ENCODE measurements around the gene OR5K4. TPM values are rescaled to one million over a fixed set of nuclear protein-coding genes. Genes with fewer than 3 reads are reported as not detected.

Gene OR5K4, protein sequence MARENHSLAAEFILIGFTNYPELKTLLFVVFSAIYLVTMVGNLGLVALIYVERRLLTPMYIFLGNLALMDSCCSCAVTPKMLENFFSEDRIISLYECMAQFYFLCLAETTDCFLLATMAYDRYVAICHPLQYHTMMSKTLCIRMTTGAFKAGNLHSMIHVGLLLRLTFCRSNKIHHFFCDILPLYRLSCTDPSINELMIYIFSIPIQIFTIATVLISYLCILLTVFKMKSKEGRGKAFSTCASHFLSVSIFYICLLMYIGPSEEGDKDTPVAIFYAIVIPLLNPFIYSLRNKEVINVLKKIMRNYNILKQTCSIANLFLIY
- total RNA-seq (not detected in 2 replicates), polyA plus RNA-seq (not detected in 2 replicates), polyA minus RNA-seq (not detected in 2 replicates), Bru-seq, nascent RNA (not detected), BruChase-seq, experiment 1, labeled RNA remaining after a 6-hour chase (not detected), BruChase-seq, experiment 2, labeled RNA remaining after a 2-hour chase (not detected)
- not detected in 2 replicates for polyA plus RNA-seq (2011; cell fraction: cytosol; rRNA removed)
- polyA plus RNA-seq (2011; cell fraction: nucleus; rRNA removed) = not detected in 2 replicates
- not detected in 2 replicates for polyA plus RNA-seq (2012)
- not detected for polyA minus RNA-seq (2011; cell fraction: cytosol; rRNA and poly(A)+ RNA removed)
- not detected in 2 replicates for polyA minus RNA-seq (2011; cell fraction: nucleus; rRNA and poly(A)+ RNA removed)
- long read RNA-seq = 0 reads

DNA sequence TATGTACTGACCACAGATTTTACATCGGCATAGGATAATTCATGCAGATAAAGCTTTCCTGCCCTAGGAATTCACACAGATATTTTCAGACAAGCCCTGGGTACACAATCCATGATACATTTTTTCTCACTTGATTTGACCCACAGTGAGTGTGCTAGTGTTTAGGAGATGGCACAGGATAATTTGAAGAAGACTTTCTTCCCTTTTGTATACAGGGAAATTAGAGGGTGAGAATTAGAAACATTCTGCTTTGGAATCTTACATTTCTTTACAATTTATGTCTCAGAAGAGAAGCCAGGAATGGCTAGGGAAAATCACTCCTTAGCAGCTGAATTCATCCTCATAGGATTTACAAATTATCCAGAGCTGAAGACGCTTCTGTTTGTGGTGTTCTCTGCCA lies at the start of gene OR5K4:
OR5K4 (plus strand) TSS at position 301 of the 400 bp plus-strand sequence; CDS start at position 301, 0 bp downstream.
- Histone ChIP-seq H3K4me2 (ENCODE audit: insufficient read depth, low read length) (no peak within 1 kb of the TSS), H3K36me3 (ENCODE audit: control insufficient read depth in 2 of 2, extremely low read depth in 1 of 2, insufficient read depth in 2 of 2, low read length in 2 of 2) (no peaks in the 10 kb centered on the region), H3K27ac (ENCODE audit: insufficient read depth, low read depth, low read length) (no peak within 1 kb of the TSS), H3K9me1 (replicated peaks; ENCODE audit: control insufficient read depth, extremely low read depth, insufficient read depth, low read length) (no peaks in the 10 kb centered on the region), H2AFZ (ENCODE audit: low read depth, low read length) (no peak within 1 kb of the TSS), H3K27me3 (ENCODE audit: control insufficient read depth in 2 of 2, insufficient read depth in 2 of 2, low read length in 2 of 2) (no peaks in the 10 kb centered on the region), H3K9me3 (replicated peaks; ENCODE audit: control insufficient read depth, insufficient read depth, low read length) (no peaks in the 10 kb centered on the region), H3K4me3 (replicated peaks in 1 of 3; ENCODE audit: insufficient read depth in 1 of 3, low read depth in 1 of 3, low read length in 3 of 3) (no peak within 1 kb of the TSS), H3K9ac (replicated peaks; ENCODE audit: extremely low read depth, insufficient read depth, low read length) (no peak within 1 kb of the TSS), H3K4me1 (ENCODE audit: control insufficient read depth, extremely low read depth, insufficient read depth, low read length) (no peaks in the 10 kb centered on the region), H3K79me2 (ENCODE audit: control insufficient read depth, insufficient read depth, low read length) (no peaks in the 10 kb centered on the region), H4K20me1 (replicated peaks; ENCODE audit: control insufficient read depth, extremely low read depth, insufficient read depth, low read length) (no peaks in the 10 kb centered on the region)
- CTCF ChIA-PET = no interaction called here
- dilution Hi-C loops (cut with MboI; ENCODE audit: extremely low pct_ligation_motif_present, low sequenced_read_pairs) (no loop called here), intact Hi-C loops (cut with micrococcal nuclease) (no loop called here)
- POLR2A ChIA-PET = no interaction called here
- TF ChIP-seq JUN (IDR thresholded peaks at IDR 0.05; ENCODE audit: borderline replicate concordance, insufficient read depth, insufficient read length, low read depth) = no peak
- TF ChIP-seq MYC (IDR thresholded peaks at IDR 0.05; ENCODE audit: low read depth, low read length) = no peak
- no peak for DNase-seq (ENCODE audit: low read depth, low spot score)
- BruUV-seq (replicated peaks) = no TSS peak
- no peak for FAIRE-seq

DNA sequence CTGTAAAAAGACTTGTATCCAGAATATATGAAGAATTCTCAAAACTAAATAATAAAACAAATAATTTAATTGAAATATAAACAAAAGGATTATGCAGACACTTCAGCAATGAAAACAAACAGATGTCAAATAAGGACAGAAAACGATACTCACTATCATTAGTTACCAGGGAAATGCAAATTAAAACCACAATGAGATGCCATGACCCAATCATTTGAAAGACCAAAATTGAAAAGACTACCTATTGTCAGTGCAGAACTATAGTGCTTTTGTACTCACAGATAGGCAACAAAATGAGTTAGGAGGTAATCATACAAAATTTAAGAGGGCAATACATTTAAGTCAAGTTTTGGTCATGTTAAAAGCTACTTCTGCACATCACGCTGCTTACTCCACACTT lies 31.6 kb upstream of the OR5K4 start:
- Histone ChIP-seq H4K20me1 (replicated peaks; ENCODE audit: control insufficient read depth, extremely low read depth, insufficient read depth, low read length) (no peaks in the 10 kb centered on the region), H2AFZ (ENCODE audit: low read depth, low read length) (no peak overlapping the region), H3K79me2 (ENCODE audit: control insufficient read depth, insufficient read depth, low read length) (no peaks in the 10 kb centered on the region), H3K9me3 (replicated peaks; ENCODE audit: control insufficient read depth, insufficient read depth, low read length) (no peaks in the 10 kb centered on the region), H3K9ac (replicated peaks; ENCODE audit: extremely low read depth, insufficient read depth, low read length) (no peak overlapping the region), H3K9me1 (replicated peaks; ENCODE audit: control insufficient read depth, extremely low read depth, insufficient read depth, low read length) (no peaks in the 10 kb centered on the region), H3K4me2 (ENCODE audit: insufficient read depth, low read length) (no peak overlapping the region), H3K4me3 (replicated peaks in 1 of 3; ENCODE audit: insufficient read depth in 1 of 3, low read depth in 1 of 3, low read length in 3 of 3) (no peak overlapping the region), H3K4me1 (ENCODE audit: control insufficient read depth, extremely low read depth, insufficient read depth, low read length) (no peaks in the 10 kb centered on the region), H3K27ac (ENCODE audit: insufficient read depth, low read depth, low read length) (no peak overlapping the region), H3K27me3 (ENCODE audit: control insufficient read depth in 2 of 2, insufficient read depth in 2 of 2, low read length in 2 of 2) (peaks cover 2 to 11% of the 10 kb centered on the region in 2 experiments), H3K36me3 (ENCODE audit: control insufficient read depth in 2 of 2, extremely low read depth in 1 of 2, insufficient read depth in 2 of 2, low read length in 2 of 2) (no peaks in the 10 kb centered on the region)
- DNase-seq (ENCODE audit: low read depth, low spot score) (no peak), FAIRE-seq (no peak)
- TF ChIP-seq EZH2 (IDR thresholded peaks at IDR 0.05; ENCODE audit: borderline replicate concordance, low read depth, low read length, severe bottlenecking) (no peak), POLR2AphosphoS5 (IDR thresholded peaks at IDR 0.05; ENCODE audit: insufficient read depth, low read depth, low read length) (no peak), MYC (IDR thresholded peaks at IDR 0.05; ENCODE audit: low read depth, low read length) (no peak), GATA2 (IDR thresholded peaks at IDR 0.05; ENCODE audit: insufficient read depth, insufficient read length, low read depth, low read length) (no peak), POLR2A (IDR thresholded peaks at IDR 0.05; ENCODE audit: low read depth, low read length) (no peak), FOS (IDR thresholded peaks at IDR 0.05; ENCODE audit: borderline replicate concordance, insufficient read depth, low read length) (no peak), JUN (IDR thresholded peaks at IDR 0.05; ENCODE audit: borderline replicate concordance, insufficient read depth, insufficient read length, low read depth) (no peak)
- TF ChIP-seq, protein P1, sequence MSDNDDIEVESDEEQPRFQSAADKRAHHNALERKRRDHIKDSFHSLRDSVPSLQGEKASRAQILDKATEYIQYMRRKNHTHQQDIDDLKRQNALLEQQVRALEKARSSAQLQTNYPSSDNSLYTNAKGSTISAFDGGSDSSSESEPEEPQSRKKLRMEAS (IDR thresholded peaks at IDR 0.05; ENCODE audit: insufficient read depth, insufficient read length) = no peak
- TF ChIP-seq, protein P2, sequence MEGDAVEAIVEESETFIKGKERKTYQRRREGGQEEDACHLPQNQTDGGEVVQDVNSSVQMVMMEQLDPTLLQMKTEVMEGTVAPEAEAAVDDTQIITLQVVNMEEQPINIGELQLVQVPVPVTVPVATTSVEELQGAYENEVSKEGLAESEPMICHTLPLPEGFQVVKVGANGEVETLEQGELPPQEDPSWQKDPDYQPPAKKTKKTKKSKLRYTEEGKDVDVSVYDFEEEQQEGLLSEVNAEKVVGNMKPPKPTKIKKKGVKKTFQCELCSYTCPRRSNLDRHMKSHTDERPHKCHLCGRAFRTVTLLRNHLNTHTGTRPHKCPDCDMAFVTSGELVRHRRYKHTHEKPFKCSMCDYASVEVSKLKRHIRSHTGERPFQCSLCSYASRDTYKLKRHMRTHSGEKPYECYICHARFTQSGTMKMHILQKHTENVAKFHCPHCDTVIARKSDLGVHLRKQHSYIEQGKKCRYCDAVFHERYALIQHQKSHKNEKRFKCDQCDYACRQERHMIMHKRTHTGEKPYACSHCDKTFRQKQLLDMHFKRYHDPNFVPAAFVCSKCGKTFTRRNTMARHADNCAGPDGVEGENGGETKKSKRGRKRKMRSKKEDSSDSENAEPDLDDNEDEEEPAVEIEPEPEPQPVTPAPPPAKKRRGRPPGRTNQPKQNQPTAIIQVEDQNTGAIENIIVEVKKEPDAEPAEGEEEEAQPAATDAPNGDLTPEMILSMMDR (IDR thresholded peaks at IDR 0.05; ENCODE audit: extremely low read depth in 1 of 2, insufficient read depth in 1 of 2, low read depth in 1 of 2, low read length in 2 of 2) = no peak
- intact Hi-C loops (cut with micrococcal nuclease) = no loop called here
- dilution Hi-C loops (cut with MboI; ENCODE audit: extremely low pct_ligation_motif_present, low sequenced_read_pairs) = no loop called here
- POLR2A ChIA-PET = no interaction called here
- BruUV-seq (replicated peaks) = no TSS peak
- CTCF ChIA-PET = no interaction called here

Measured in endothelial cell of umbilical vein (primary cell).